HG03439 (cell line): ENCODE measurements around the gene FHIT.

Source experiments
- ATAC-seq: cut with Tn5 transposase; IDR thresholded peaks from one replicate; pipeline ENCODE4 v1.9.1; 2021; ENCODE audit warnings: mild to moderate bottlenecking, moderate library complexity; ENCODE audit not compliant: unreplicated experiment

The FHIT gene

GRCh38 chr3:59930170-59930569 lies 1321.1 kb downstream of the FHIT start:
- ATAC-seq = no peak

DNA sequence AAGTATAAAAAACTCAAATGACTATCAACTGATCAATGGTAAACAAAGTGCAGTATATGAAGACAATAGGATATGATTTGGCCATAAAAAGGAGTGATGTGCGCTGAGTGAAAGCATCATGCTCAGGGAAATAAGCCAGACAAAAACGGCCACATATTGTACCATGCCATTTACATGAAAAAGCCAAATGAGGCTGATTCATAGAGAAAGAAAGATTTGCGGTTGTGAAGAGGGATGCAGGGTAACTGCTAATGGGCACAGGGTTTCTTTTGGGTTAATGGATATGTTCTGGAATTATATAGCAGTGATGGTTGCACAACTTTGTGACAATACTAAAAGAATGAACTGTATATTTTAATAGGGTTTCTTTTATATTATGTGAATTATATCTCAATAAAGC lies 1324.2 kb downstream of the FHIT start:
- ATAC-seq = no peak

- ATAC-seq = no peak
Observed at GRCh38 chr3:59925946-59926345, 1325.3 kb downstream of the FHIT start.

- no peak for ATAC-seq
Observed at GRCh38 chr3:59922192-59922591, 1329.1 kb downstream of the FHIT start.

DNA sequence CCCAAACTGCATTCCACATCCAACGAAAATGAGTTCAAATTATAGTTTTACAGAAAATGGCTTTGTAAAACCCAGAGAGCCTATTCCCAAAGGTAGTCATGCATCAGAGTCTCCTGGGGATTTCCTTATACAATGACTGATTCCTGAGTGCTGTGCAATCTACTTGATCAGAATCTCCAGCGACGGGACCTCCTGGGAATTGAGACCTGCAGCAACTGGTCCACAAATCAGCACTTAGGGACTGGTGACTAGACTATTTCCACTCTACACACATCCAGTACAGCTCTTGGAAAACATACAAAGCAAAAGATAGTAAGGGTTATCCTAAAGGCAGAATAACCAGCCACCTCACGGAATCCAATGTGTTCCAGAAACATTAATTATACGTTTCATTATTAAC lies 1330.4 kb downstream of the FHIT start:
- no peak for ATAC-seq

DNA sequence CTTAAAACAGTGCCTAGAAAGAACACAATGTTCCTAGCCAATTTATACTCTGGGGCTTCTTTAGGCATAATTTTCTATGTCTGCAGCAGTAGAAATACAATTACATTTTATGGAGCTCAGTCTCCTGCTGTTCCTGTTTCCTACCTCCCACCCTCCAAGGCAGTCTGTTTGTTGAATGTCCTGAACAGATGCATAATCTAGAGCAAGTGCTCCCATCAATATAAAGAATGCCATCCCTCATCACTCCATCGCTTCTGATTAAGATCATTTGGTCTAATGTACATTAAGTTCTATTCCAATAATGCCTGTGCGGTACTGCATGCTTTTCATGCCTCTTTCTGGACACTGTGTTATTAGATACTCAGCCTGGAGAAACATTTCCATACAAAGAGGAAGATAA lies 1331.7 kb downstream of the FHIT start:
- no peak for ATAC-seq

- ATAC-seq = no peak
Observed at GRCh38 chr3:59914251-59914650, 1337.0 kb downstream of the FHIT start.

DNA sequence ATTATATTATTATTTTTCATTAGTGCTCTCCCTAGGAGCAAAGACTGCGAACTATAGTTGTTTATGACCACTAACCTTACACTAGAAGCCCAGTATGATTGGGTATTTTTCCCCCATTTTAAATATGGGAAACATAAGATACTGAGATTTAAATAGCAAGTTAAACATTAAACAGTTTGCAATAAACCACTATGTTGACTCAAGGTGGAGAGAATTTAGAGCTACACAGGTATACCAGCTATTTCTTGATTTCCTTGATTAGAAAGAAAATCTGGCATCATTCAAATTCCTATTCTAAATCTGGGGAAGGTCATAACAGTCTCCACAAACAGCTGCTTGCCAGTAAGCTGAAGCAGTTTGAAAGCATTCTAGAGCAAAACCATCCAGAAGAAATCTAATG lies 1337.6 kb downstream of the FHIT start:
- ATAC-seq = no peak

DNA sequence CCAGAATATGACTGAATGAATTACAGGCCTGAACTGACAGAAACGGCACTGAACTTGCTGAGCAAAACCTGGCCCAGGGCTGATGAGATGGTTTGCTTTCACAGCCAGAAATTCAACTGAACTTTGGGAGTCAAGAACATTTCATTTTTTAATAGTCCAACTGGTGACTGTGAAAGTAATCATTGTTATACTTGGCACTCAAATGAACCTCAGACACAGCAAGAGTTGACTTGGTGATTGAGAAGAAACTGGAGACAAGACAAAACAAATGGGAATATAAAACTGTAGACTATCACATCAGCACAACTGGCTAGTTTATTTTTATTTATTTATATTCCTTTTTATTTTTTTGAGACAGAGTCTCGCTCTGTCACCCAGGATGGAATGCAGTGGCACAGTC lies 1342.6 kb downstream of the FHIT start:
- no peak for ATAC-seq

DNA sequence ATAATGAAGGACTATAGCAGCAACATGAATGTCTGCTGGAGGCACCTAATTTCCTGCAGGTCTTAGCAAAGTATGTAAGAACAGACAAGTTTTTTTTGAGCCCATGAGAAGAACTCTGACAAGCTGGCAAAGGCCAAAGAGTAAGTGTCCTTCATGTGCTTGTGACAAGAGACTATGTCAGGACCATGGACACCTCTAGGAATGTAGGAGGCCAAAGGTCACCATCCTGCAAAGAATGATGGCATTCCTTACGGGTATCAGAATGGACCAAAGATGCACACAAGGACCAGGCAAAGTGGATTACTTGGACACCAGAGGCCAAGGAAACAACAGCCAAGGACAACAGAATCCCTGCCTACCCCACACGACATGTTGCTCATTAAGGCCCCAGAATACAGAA lies 1343.0 kb downstream of the FHIT start:
- no peak for ATAC-seq

GRCh38 chr3:59904296-59904695 lies 1347.0 kb downstream of the FHIT start:
- ATAC-seq = no peak

DNA sequence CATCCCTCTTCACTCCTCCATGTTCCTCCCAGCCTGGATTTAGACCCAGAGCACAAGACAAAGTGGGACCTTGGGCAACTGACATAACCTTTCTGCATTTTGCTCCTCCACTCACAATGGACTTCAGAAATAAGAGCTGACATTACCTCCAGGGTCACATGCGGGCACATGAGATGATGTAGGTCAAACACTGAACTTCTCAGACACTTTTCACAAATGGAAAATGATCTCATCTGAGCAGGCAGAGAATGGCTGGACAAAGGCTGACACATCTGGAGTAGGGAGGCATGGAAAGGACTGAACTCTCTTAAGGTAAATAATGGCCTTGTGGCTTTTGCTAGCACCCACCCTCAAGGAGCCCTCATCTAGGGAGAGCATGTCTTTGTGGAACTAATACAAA lies 1352.2 kb downstream of the FHIT start:
- ATAC-seq = no peak

DNA sequence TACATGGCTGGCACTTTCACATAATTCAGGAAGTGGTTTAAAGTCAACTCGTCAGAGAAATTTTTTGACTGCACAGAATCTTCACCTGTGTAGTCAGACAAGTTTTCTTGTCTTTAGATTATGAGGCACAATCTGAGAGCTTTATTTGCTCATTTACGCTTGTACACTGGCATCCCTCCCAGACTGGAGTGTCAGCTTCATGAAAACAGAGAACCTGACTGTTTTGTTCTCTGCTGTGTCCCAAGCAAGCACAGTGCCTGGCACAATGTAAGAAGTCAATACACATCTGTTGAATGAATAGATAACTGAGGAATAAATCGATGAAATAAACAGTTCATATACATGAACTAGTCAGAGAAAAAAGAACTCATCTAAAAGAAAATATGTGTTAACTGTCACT lies 1355.3 kb downstream of the FHIT start:
- ATAC-seq = no peak

DNA sequence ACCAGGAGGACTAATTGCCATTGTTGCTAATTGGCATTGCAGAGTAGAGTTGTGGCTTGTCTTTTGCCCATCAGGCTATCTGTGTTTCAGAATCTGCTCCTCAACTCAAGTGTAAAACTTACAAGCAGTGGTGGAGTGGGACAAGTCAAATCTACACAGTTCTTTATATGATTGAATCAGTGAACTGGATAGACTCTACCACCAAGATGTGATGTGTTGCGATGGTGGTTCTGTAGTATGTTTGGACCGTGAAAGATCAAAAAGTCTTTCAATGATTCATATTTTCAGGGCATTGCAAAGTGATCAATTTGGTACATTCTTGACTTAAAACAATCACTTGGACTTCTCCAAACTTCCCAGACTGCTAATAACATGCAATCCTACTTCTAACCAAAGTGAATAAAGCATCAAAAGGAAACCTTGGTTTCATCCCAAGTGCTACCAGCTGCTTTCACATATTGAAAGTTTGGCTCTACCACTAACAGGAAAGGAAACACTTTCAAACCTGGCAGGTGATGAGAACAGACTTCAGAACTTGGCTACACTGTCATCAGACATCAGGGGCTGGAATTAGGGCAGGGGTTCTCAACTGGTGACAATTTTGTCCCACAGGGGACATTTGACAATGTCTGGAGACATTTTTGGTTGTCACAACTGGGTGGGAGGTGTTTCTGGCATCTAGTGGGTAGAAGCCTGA lies 1356.7 kb downstream of the FHIT start:
- no peak for ATAC-seq

- no peak for ATAC-seq
Observed at GRCh38 chr3:59890639-59891038, 1360.6 kb downstream of the FHIT start.

GRCh38 chr3:59886790-59887189 lies 1364.5 kb downstream of the FHIT start:
- no peak for ATAC-seq

DNA sequence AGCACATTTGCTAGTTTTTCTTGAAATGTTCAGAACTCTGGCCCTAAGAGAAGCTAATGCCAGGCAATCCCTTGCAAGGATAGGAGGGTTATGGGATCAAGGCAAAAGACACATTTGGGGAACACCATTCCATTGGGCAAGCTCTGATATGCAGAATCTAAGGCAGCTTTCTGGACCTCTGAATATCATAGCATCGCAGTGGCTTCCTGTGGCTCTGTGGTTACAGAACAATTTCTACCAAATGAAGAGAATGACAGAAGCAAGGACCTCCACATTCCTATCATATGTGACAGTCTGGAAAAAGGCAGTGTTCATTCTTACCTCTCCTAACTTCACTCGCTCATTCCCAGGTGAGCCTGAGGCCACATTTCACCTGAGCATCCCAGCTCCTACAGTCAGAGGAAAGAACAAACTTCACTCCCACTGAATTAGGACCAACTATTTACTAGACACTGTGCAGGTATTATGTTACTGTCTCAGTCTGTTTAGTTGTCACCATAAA lies 1365.3 kb downstream of the FHIT start:
- ATAC-seq = no peak

DNA sequence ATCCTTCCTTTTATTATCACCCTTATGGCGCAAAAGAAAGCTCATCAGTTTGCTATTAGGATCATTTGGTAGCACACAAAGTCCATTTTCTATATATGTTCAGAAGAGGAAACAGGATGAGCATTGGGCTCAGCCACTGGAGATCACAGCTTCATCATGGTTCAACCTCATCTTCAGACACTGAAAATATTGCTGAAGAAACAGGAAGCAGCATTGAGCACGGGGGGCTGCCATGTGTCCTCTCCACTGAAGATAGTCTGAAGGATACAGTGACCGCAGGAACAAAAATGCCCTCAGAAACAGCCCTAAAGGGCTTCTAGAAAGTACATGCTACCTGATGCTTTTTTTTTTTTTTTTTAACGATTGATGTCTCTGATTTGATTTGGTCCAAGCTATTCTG lies 1366.2 kb downstream of the FHIT start:
- no peak for ATAC-seq

DNA sequence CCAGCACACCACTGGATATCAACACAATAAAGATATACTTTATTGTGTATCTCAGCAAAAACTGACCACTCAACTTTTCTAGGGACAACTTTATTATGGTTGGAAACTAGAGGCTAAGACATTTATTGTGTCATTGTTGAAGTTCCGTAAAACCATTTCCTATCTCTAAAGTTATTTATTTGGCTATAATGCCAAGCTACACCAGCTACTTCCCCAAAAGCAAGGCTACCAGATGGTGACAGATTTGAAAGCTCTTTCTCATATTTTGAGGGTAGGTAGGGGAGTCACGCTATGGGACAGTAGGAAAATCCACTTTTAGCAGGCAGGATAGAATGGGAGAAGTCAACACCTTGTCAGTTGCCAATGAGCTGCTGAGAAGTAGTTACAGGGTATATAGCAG lies 1366.8 kb downstream of the FHIT start:
- ATAC-seq = no peak

GRCh38 chr3:59882746-59883145 lies 1368.5 kb downstream of the FHIT start:
- ATAC-seq = no peak

GRCh38 chr3:59880717-59881116 lies 1370.5 kb downstream of the FHIT start:
- ATAC-seq = no peak

DNA sequence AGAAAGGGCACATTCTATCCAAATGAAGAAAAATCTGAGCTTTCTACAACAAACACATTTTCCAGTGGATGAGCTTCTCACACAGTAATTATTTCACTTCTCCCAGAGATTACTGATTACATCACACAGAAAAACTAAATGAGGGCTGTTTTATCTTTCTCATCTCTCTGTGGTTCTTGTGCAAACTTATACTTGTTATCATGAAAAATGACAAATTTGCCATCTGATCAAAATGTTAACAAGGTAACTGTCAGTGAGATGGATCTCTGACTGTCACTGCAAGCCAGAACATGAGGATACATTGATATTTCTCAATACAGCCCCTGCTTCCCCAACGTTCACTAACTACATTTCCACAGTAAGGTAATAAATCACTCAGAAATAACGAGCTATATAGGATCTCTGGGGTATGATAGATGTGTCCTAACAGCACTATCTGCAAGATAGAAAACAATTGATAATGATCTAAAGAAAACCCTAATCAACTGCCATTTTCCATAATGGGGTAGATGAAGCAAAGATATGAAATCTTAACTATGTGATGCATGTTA lies 1372.1 kb downstream of the FHIT start:
- ATAC-seq = no peak

DNA sequence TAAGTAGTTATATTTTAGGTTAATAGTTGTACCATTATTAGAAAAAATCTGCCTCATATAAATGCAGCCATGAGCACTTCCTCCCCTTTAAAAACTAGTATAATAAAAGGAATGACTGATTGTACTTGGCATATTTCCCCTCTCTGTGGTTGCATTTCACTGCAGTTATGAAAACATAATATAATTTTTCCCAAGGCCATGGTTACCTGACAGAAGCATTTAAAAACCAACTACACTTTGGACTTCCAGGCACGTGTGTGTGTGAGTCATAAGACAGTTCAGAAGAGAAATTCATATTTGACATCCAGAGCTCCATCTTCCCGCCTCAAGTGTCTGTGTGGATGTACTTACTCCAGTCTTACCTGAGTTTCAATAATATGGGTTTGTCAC lies 1373.2 kb downstream of the FHIT start:
- no peak for ATAC-seq
